IMR-90 (cell line): ENCODE measurements around the gene CCDC85B. TPM values are rescaled to one million over a fixed set of nuclear protein-coding genes. Genes with fewer than 3 reads are reported as not detected.
A peak's percentile ranks its signal among the peaks of the same experiment; 100 is the strongest.

Source experiments
- ATAC-seq: fragments of 200-7000 bp; cut with Tn5 transposase; 2 replicates; pipeline ENCODE4 v1.9.1; 2020; ENCODE audit warnings: low read depth, mild to moderate bottlenecking, moderate library complexity
- BruUV-seq: library from RNA; stranded (reverse); fragments of 400-500 nt; replicated peaks from 2 replicates; lab custom pipeline; 2021; lab: Mats Ljungman, UMichigan
- CTCF ChIA-PET: fragments of 300-600 bp; formaldehyde crosslinking; extraction: SDS; loops from one replicate; lab custom pipeline; 2021; ENCODE audit warnings: antibody characterized with exemption; lab: Yijun Ruan, JAX
- POLR2A ChIA-PET: fragments of 300-600 bp; sonication (Branson Sonifier 250); formaldehyde crosslinking; loops from one replicate; lab custom pipeline; 2022; ENCODE audit warnings: antibody characterized with exemption; ENCODE audit not compliant: unreplicated experiment; lab: Charles Lee
- DNase-seq: peaks from one replicate; pipeline ENCODE4 v3.0.0; 2013
- H2AFZ ChIP-seq: replicated peaks from 2 replicates; pipeline ENCODE3; 2013; ENCODE audit warnings: low read length, mild to moderate bottlenecking; ENCODE audit not compliant: poor library complexity
- H2AK5ac ChIP-seq: 2 replicates; pipeline ENCODE4 v1.6.1; 2013; ENCODE audit warnings: low read depth, low read length, inconsistent platforms
- H2AK9ac ChIP-seq: replicated peaks from 2 replicates; pipeline ENCODE3; 2013; ENCODE audit warnings: mild to moderate bottlenecking, low read depth, low read length, moderate library complexity; ENCODE audit not compliant: poor library complexity
- H2BK120ac ChIP-seq: 2 replicates; pipeline ENCODE4 v1.6.1; 2013; ENCODE audit warnings: low read depth, low read length, inconsistent platforms
- H2BK15ac ChIP-seq: 3 replicates; pipeline ENCODE4 v1.6.1; 2013; ENCODE audit warnings: low read depth, low read length, inconsistent platforms
- H2BK20ac ChIP-seq: 2 replicates; pipeline ENCODE4 v1.6.1; 2013; ENCODE audit warnings: low read depth, mild to moderate bottlenecking, inconsistent platforms, low read length, moderate library complexity
- H2BK5ac ChIP-seq: 2 replicates; pipeline ENCODE4 v1.6.1; 2013; ENCODE audit warnings: mild to moderate bottlenecking, low read depth, low read length, inconsistent platforms; ENCODE audit not compliant: poor library complexity, severe bottlenecking
- H3K14ac ChIP-seq: replicated peaks from 2 replicates; pipeline ENCODE4 v1.6.1; 2013; ENCODE audit warnings: low read depth, low read length, inconsistent platforms
- H3K18ac ChIP-seq: 2 replicates; pipeline ENCODE4 v1.6.1; 2013; ENCODE audit warnings: low read depth, low read length, control low read depth
- H3K23ac ChIP-seq: 2 replicates; pipeline ENCODE4 v1.6.1; 2013; ENCODE audit warnings: low read depth, low read length, inconsistent platforms
- H3K27ac ChIP-seq: 2 replicates; pipeline ENCODE4 v1.5.1; 2013; ENCODE audit warnings: mild to moderate bottlenecking, control low read depth, low read length; ENCODE audit not compliant: insufficient read depth
- H3K27me3 ChIP-seq: 2 replicates; pipeline ENCODE4 v1.6.1; 2013; ENCODE audit warnings: low read length; ENCODE audit not compliant: control insufficient read depth, insufficient read depth
- H3K36me3 ChIP-seq: 2 replicates; pipeline ENCODE4 v1.6.1; 2013; ENCODE audit warnings: low read length, mixed read lengths; ENCODE audit not compliant: control insufficient read depth, insufficient read depth
- H3K4ac ChIP-seq: 2 replicates; pipeline ENCODE4 v1.6.1; 2013; ENCODE audit warnings: low read depth, low read length, inconsistent platforms
- H3K4me1 ChIP-seq: 2 replicates; pipeline ENCODE4 v1.6.1; 2013; ENCODE audit warnings: low read length, mixed read lengths; ENCODE audit not compliant: control insufficient read depth, insufficient read depth
- H3K4me2 ChIP-seq: 2 replicates; pipeline ENCODE4 v1.6.1; 2013; ENCODE audit warnings: low read depth, mild to moderate bottlenecking, control low read depth, low read length, moderate library complexity
- H3K4me3 ChIP-seq: 2 replicates; pipeline ENCODE4 v1.5.1; 2013; ENCODE audit warnings: low read depth, mild to moderate bottlenecking, control low read depth, low read length, moderate library complexity; ENCODE audit not compliant: insufficient read depth
- H3K56ac ChIP-seq: 2 replicates; pipeline ENCODE4 v1.6.1; 2013; ENCODE audit warnings: low read length, inconsistent platforms; ENCODE audit not compliant: insufficient read depth; ENCODE audit errors: extremely low read depth
- H3K79me1 ChIP-seq, 2 experiments: 2 replicates each; pipeline ENCODE4 v1.6.1; 2013; ENCODE audit warnings: low read length in 2 of 2, inconsistent platforms in 1 of 2, low read depth in 1 of 2
- H3K9ac ChIP-seq: 2 replicates; pipeline ENCODE4 v1.6.1; 2013; ENCODE audit warnings: low read depth, low read length, control low read depth
- H3K9me1 ChIP-seq: 2 replicates; pipeline ENCODE4 v1.6.1; 2013; ENCODE audit warnings: low read length, inconsistent platforms; ENCODE audit not compliant: insufficient read depth
- H3K9me3 ChIP-seq: 2 replicates; pipeline ENCODE4 v1.6.1; 2013; ENCODE audit warnings: low read length; ENCODE audit not compliant: control insufficient read depth, insufficient read depth
- H4K20me1 ChIP-seq: 2 replicates; pipeline ENCODE4 v1.6.1; 2013; ENCODE audit warnings: low read length, inconsistent platforms; ENCODE audit not compliant: insufficient read depth
- H4K5ac ChIP-seq: 2 replicates; pipeline ENCODE4 v1.6.1; 2013; ENCODE audit warnings: mild to moderate bottlenecking, low read depth, low read length, control low read depth
- H4K8ac ChIP-seq, 2 experiments: 2 replicates each; pipeline ENCODE4 v1.6.1; 2013; ENCODE audit warnings: low read depth in 2 of 2, low read length in 2 of 2, control low read depth in 1 of 2, inconsistent platforms in 1 of 2
- H4K91ac ChIP-seq: 2 replicates; pipeline ENCODE4 v1.6.1; 2013; ENCODE audit warnings: low read depth, low read length, inconsistent platforms; ENCODE audit not compliant: insufficient read depth
- BHLHE40 ChIP-seq: fragments of 150-350 bp; IDR thresholded peaks from 2 replicates; pipeline ENCODE4 v1.6.1; 2016; ENCODE audit warnings: mild to moderate bottlenecking, low read depth, low read length
- CEBPB ChIP-seq: IDR thresholded peaks from 2 replicates; pipeline ENCODE4 v1.6.1; 2012; ENCODE audit warnings: low read depth, low read length, improper control_type of control experiment
- CTCF ChIP-seq: conservative IDR thresholded peaks from 2 replicates; pipeline ENCODE4 v1.5.1; 2012; ENCODE audit warnings: mild to moderate bottlenecking, low read depth, low read length, improper control_type of control experiment
- ELK1 ChIP-seq: fragments of 150-350 bp; IDR thresholded peaks from 2 replicates; pipeline ENCODE4 v1.6.1; 2016; ENCODE audit warnings: low read depth, mild to moderate bottlenecking, low read length, moderate library complexity, borderline replicate concordance
- FOS ChIP-seq: fragments of 150-350 bp; IDR thresholded peaks from 2 replicates; pipeline ENCODE4 v1.6.1; 2016; ENCODE audit warnings: low read depth, low read length
- MAFK ChIP-seq: IDR thresholded peaks from 2 replicates; pipeline ENCODE4 v1.6.1; 2012; ENCODE audit warnings: low read depth, low read length, improper control_type of control experiment
- MAZ ChIP-seq: IDR thresholded peaks from 2 replicates; pipeline ENCODE4 v1.6.1; 2012; ENCODE audit warnings: low read depth, mild to moderate bottlenecking, low read length, improper control_type of control experiment, moderate library complexity, borderline replicate concordance
- MXI1 ChIP-seq: IDR thresholded peaks from 2 replicates; pipeline ENCODE4 v1.6.1; 2012; ENCODE audit warnings: low read depth, mild to moderate bottlenecking, low read length, moderate library complexity, borderline replicate concordance
- NFE2L2 ChIP-seq: fragments of 150-350 bp; IDR thresholded peaks from 2 replicates; pipeline ENCODE4 v1.6.1; 2016; ENCODE audit warnings: low read depth, mild to moderate bottlenecking, low read length
- POLR2A ChIP-seq: IDR thresholded peaks from 2 replicates; pipeline ENCODE4 v1.6.1; 2012; ENCODE audit warnings: mild to moderate bottlenecking, low read depth, low read length
- RAD21 ChIP-seq: IDR thresholded peaks from 2 replicates; pipeline ENCODE4 v1.6.1; 2012; ENCODE audit warnings: low read length, improper control_type of control experiment
- RCOR1 ChIP-seq: IDR thresholded peaks from 2 replicates; pipeline ENCODE4 v1.6.1; 2012; ENCODE audit warnings: mild to moderate bottlenecking, low read length, improper control_type of control experiment; ENCODE audit not compliant: insufficient replicate concordance
- RFX5 ChIP-seq: IDR thresholded peaks from 2 replicates; pipeline ENCODE4 v1.8.0; 2012; ENCODE audit warnings: low read depth, mild to moderate bottlenecking, low read length, moderate library complexity
- SMC3 ChIP-seq: fragments of 150-350 bp; IDR thresholded peaks from 2 replicates; pipeline ENCODE4 v1.6.1; 2016; ENCODE audit warnings: low read depth, mild to moderate bottlenecking, antibody characterized with exemption, low read length, moderate library complexity
- WGBS, 2 experiments: methylation state at CpG; one replicate each; pipeline versions ENCODE4 v1.1.5 to v1.1.7; 2013; ENCODE audit warnings: missing lambda C conversion rate in 2 of 2; ENCODE audit not compliant: insufficient read length in 1 of 2; ENCODE audit errors: extremely low coverage in 2 of 2; 5-methylcytosine and 5-hydroxymethylcytosine counted together
- dilution Hi-C: fragments of 300-500 bp; cut with HindIII; formaldehyde crosslinking; loops from one replicate; pipeline ENCODE4 v1.14.3; 2018; ENCODE audit warnings: low sequenced_read_pairs; ENCODE audit not compliant: unreplicated experiment
- in situ Hi-C: fragments of 300-500 bp; cut with MboI; formaldehyde crosslinking; loops from 3 replicates; pipeline ENCODE4 v1.14.3; 2019; ENCODE audit warnings: low sequenced_read_pairs, inconsistent platforms, mixed read lengths
- intact Hi-C: fragments of 100-400 bp; cut with micrococcal nuclease; formaldehyde crosslinking; loops from 2 replicates; pipeline ENCODE4 v1.10.0; 2022
- polyA plus RNA-seq, 3 experiments: library from polyadenylated mRNA; depleted of rRNA; stranded (reverse); fragments of >200 nt; gene quantifications; 2 replicates each; pipeline ENCODE4 v1.2.3, GENCODE V29; 2012; ENCODE audit warnings: low replicate concordance in 1 of 3
- total RNA-seq: library from RNA; depleted of rRNA; stranded (reverse); fragments of >200 nt; gene quantifications from 2 replicates; pipeline ENCODE4 v1.2.3, GENCODE V29; 2012

CCDC85B gene
- total and polyA plus RNA-seq, 2 of the 4 experiments (the other 2 are of a cell fraction) = 17.6 to 35.4 TPM

DNA sequence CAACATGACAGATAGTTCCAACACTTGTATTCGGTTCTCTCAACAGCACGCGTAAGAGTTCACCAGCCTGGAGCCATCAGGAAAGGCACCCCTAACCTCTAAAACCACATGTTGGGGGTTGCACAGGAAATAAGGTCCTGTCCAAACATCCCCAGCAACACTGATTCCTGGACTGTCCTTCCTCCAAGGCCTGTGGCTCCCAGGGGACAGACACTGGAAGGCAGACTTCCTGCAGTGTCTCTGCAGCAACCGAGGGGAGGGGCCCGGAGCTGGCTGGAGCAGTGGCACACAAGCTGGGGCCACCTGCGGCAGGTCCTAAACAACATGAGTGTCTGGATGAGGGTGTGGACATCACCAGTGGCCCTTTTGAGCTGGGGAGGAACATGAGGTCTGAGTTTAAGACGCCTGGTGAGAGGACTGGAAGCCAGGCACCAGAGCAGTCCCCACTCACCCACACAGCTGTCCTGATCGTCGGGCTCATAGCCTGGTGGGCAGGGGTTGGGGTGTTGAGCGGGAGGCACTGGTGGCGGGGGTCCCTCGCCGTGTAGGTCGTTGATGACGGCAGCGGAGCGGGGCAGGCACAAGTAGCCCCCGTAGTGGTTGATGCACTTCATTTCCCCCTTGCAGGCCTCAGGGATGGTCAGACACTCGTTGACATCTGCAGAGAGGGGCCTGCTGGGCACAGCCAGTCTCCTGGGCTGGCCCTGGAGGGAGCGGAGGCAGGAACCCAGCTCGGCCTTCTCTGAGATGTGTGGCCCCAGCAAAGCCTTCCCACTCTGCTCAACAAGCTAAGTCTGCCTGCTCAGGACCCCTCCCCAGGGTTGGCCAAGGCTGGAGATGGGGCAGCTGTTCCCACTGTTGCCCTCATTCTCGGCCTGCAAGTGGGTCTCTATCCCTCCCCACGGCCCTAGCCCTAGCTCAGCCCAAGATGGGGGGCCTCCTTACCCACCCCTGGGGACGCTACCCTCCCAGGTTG, 19.5 kb upstream of the CCDC85B start:
- no peak for DNase-seq
- H2AFZ ChIP-seq = peak overlapping the region; percentile 76
- H3K27ac ChIP-seq = peak overlapping the region; percentile 98
- no peak for TF ChIP-seq SMC3
- TF ChIP-seq BHLHE40 = no peak
- no peak for TF ChIP-seq MXI1
- TF ChIP-seq CEBPB = no peak
- TF ChIP-seq RCOR1 = no peak
- TF ChIP-seq NFE2L2 = no peak
- no peak for TF ChIP-seq MAFK
- TF ChIP-seq FOS = no peak
- TF ChIP-seq MAZ = no peak
- no peak for TF ChIP-seq RAD21
- TF ChIP-seq CTCF = no peak
- TF ChIP-seq RFX5 = no peak
- TF ChIP-seq ELK1 = no peak
- TF ChIP-seq POLR2A = no peak; the same call in 1 of the 2 replicates

More for the DNA sequence above, 19.5 kb upstream of the CCDC85B start:
- no TSS peak for BruUV-seq
- no peak overlapping the region for H2BK20ac ChIP-seq
- peak overlapping the region; percentile 96 for H3K4me2 ChIP-seq
- no peaks in the 10 kb centered on the region for H3K9me3 ChIP-seq
- peak overlapping the region; percentile 73; a peak in 3 of 4 replicates for H4K8ac ChIP-seq
- peak overlapping the region; percentile 93 for H3K23ac ChIP-seq
- peak overlapping the region; percentile 97 for H2BK5ac ChIP-seq
- H4K91ac ChIP-seq = peak overlapping the region; percentile 81; the same call in 1 of the 2 replicates
- dilution Hi-C loops (no loop called here), in situ Hi-C loops (no loop called here), intact Hi-C loops (no loop called here)
- H3K9me1 ChIP-seq = 0 out of 2 replicates have a peak, but pooled peaks cover 5% of the 10 kb centered on the region
- peak overlapping the region; percentile 87 for H2AK5ac ChIP-seq
- H3K79me1 ChIP-seq = peaks cover 18 to 62% of the 10 kb centered on the region in 2 experiments
- H4K20me1 ChIP-seq = peaks cover 35% of the 10 kb centered on the region
- H3K4me3 ChIP-seq = peak overlapping the region; percentile 89
- H3K27me3 ChIP-seq = no peaks in the 10 kb centered on the region
- ChIA-PET CTCF (interaction anchor here (1.2 to 2.1 kb wide), 2 partner anchors 14 to 17 kb away, joined by 8 to 9 read pairs; partner anchors contain the start of gene FIBP), POLR2A (interaction anchor here (0.5 to 1.4 kb wide), 7 partner anchors 8 to 19 kb away, joined by 3 to 7 read pairs (median 4); partner anchors contain the start of genes CCDC85B and FIBP)
- H3K56ac ChIP-seq = 0 out of 2 replicates have a peak overlapping the region, but pooled peaks have one; percentile 88
- H3K14ac ChIP-seq = peak overlapping the region; percentile 97
- peaks cover 14% of the 10 kb centered on the region for H3K4me1 ChIP-seq
- no peak overlapping the region for H2BK120ac ChIP-seq
- peak overlapping the region; percentile 98 for H3K9ac ChIP-seq
- H3K18ac ChIP-seq = no peak overlapping the region; the same call in 1 of the 2 replicates
- no peak overlapping the region for H2BK15ac ChIP-seq
- 82% methylated on average over 6 of the region's 24 CpGs; no CpG with 5 or more reads in 1 of the 2 experiments for WGBS, 2 experiments
- H4K5ac ChIP-seq = peak overlapping the region; percentile 33; the same call in 1 of the 2 replicates
- peaks cover 49% of the 10 kb centered on the region for H3K36me3 ChIP-seq
- peak overlapping the region; percentile 97 for H3K4ac ChIP-seq
- no peak for ATAC-seq
- H2AK9ac ChIP-seq = peak overlapping the region; percentile 99
